22Rv1 (cell line): Measurements from ENCODE around the gene SAXO1.

ENCODE experiments used
- H3K27ac ChIP-seq: fragments of 450-650 bp; 2 replicates; pipeline ENCODE4 v1.5.1; 2017
- ZFX ChIP-seq: fragments of 450-650 bp; IDR thresholded peaks from 2 replicates; pipeline ENCODE4 v1.6.1; 2017; ENCODE audit warnings: antibody characterized with exemption, borderline replicate concordance
- TF ChIP-seq, protein P1 (sequence below): fragments of 450-650 bp; IDR thresholded peaks from 2 replicates; pipeline ENCODE4 v1.5.1; 2017; ENCODE audit warnings: mild to moderate bottlenecking

The SAXO1 gene

DNA sequence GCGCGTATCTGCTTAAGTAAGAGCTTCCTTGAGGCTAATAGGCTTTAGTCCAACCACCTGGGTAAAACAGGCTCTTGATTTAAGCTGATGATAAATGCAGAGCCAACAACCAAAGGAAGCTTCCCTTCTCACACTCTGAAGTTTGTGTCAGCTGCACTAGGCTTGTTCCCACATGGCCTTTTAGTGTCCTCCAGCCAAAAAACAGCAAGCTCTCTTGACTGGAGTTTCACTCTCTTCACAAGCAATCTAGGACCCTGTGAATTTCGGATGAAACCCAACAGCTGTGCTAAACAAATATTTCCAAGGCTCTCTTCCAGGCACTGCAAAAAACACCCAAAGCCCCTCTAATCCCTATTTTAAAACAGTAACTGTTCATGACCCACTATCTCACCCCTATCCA is 63.9 kb downstream of the SAXO1 start:
- TF ChIP-seq, protein P1, sequence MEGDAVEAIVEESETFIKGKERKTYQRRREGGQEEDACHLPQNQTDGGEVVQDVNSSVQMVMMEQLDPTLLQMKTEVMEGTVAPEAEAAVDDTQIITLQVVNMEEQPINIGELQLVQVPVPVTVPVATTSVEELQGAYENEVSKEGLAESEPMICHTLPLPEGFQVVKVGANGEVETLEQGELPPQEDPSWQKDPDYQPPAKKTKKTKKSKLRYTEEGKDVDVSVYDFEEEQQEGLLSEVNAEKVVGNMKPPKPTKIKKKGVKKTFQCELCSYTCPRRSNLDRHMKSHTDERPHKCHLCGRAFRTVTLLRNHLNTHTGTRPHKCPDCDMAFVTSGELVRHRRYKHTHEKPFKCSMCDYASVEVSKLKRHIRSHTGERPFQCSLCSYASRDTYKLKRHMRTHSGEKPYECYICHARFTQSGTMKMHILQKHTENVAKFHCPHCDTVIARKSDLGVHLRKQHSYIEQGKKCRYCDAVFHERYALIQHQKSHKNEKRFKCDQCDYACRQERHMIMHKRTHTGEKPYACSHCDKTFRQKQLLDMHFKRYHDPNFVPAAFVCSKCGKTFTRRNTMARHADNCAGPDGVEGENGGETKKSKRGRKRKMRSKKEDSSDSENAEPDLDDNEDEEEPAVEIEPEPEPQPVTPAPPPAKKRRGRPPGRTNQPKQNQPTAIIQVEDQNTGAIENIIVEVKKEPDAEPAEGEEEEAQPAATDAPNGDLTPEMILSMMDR = no peak
- TF ChIP-seq ZFX = no peak
- H3K27ac ChIP-seq = no peak overlapping the region

DNA sequence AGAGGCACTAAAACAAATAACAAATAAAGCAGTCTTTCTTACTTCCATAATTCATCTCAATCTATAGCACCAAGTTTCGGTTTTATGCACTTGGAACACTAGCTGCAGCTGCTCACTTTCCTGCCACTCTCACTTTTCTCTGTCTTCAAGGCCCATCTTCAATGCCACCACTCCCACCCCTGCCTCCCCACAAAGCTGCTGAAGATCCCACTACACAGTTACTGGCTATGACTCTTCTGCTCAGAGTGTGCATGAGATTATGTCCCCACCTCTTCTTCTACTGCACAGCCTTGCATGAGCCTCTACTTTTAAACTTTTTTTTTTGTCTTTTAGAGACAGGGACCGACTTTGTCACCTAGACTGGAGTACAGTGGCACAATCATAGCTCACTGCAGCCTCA is 77.4 kb downstream of the SAXO1 start:
- H3K27ac ChIP-seq = no peak overlapping the region
- TF ChIP-seq ZFX = no peak
- TF ChIP-seq, protein P1 = no peak

DNA sequence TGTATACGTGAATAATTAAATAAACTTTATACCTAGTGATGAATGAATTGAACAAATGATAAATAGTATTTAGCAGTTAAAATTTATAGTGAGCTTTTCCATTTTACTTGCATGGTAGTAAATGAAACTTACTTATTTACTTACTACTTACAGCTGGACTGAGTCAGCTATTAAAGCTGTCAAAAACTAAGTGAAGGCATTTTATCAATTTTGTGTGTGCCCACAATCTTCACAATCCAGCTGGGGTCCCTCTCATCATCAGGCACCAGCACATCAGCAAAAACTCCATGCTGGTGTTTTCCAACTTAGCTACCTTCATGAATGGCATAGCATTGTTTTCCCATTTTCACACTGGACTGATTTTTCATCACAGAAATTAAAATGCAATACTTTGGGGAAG is 81.1 kb downstream of the SAXO1 start:
- H3K27ac ChIP-seq = no peak overlapping the region
- TF ChIP-seq ZFX = no peak
- TF ChIP-seq, protein P1 = no peak

DNA sequence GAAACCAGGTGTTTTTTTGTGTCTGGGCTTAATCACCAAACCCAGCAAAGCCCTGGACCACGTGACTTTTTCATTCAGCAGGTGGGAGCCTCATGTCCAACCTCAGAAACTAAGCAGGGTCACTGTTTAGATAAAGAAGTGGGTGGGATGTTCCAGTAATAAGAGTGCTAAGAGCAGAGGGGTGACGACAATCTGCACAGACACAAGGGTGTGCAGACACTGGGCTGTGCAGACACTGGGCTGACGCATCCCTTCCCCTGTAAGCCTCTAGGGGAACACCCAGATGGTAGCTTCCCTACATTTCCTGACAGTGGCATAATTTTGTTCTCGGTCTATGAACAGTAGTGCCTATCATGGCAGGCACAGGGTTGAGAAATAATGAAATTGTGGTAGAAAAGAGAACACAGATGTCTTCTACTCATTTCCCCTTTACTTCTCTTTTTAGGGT is 85.1 kb downstream of the SAXO1 start:
- H3K27ac ChIP-seq = no peak overlapping the region
- no peak for TF ChIP-seq ZFX
- TF ChIP-seq, protein P1 = no peak

DNA sequence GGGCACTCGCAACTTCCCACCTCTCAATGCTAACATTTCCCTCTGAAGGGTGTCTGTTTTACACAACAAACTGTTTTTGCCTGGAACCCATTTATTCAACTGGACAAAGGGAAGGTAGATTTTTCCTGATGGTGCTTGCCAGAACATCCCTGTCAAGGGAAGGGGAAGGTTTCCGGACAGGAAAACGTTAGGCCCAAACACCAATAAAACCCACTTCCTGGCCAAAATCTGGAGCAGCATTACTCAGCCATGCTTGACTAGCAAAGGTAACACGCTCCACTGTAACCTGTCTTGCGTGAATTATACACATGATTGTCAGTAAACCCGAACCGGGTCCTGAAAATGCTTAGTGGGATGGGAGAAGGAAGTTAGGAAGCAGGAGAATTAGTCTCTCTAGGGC is 90.2 kb downstream of the SAXO1 start:
- no peak for TF ChIP-seq ZFX
- TF ChIP-seq, protein P1 = no peak
- no peak overlapping the region for H3K27ac ChIP-seq

DNA sequence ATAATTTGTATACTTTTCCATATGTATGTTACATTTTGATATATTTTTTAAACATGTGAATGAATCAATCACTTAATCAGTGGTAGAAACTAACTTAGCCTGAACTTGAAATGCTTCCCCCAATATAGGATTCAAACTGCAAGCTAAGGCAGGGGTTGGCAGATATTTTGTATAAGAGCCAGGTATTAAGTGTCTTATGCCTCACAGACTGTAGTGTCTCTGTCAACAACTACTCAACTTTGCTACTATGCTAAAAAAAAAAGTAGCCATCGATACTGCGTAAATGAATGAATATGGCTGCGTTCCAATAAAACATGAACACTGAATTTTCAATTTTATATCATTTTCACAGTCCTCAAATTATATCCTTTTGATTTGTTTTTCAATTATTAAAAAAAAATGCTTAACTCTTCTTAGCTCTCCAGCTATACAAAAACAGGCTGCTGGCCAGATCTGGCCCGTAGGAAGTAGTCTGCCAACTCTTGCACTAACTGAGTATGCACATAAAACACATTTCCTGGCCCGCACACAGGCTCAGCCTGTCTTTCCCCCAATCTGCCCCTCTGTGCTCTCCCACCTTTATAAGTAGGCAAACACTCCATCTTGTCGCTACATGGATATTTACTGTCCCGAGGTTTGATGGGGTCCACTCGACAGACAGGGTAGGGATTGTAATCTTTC is 91.8 kb downstream of the SAXO1 start:
- TF ChIP-seq, protein P1 = no peak
- no peak for TF ChIP-seq ZFX
- no peak overlapping the region for H3K27ac ChIP-seq

DNA sequence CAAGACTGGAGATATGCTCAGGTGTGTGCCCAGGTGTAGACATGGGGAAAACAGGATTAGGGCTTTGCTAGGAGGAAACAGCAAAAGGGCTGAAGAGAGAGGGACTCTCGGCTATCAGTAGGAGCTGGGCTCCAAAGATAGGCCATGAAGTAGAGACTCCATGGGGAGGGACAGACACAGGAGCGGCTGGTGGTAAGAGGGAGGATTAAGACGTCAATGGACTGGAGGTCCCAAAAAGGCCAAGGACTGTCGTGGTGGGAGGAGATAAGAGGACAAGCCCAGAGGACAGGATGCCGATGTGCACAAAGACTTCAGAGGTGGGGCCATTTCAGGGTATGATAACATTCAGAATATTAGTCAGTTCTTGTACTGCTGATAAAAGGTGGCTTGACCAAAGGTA is 93.1 kb downstream of the SAXO1 start:
- TF ChIP-seq, protein P1 = no peak
- no peak for TF ChIP-seq ZFX
- no peak overlapping the region for H3K27ac ChIP-seq
